CD4-positive, CD25-positive, alpha-beta regulatory T cell (primary cell): ENCODE data around the gene LRFN3. TPM values are rescaled to one million over a fixed set of nuclear protein-coding genes. Genes with fewer than 3 reads are reported as not detected.

Experiments used
- ATAC-seq, 2 donors: fragments of 150-1000 bp; cut with Tn5 transposase; one replicate each; pipeline ENCODE4 v1.10.0; 2021; ENCODE audit warnings: low read depth in 2 of 2, moderate number of reproducible peaks in 2 of 2, moderate library complexity in 1 of 2
- DNase-seq, 3 donors: peaks; one replicate each; pipeline versions ENCODE4 v3.0.0 to v3.0.0-alpha.2; 2012 to 2022; ENCODE audit warnings: mixed read lengths in 1 of 3
- H3K27ac ChIP-seq: one replicate; pipeline ENCODE4 v1.7.0; 2013; ENCODE audit warnings: mild to moderate bottlenecking, low read length; ENCODE audit not compliant: insufficient read depth, poor library complexity, severe bottlenecking
- H3K27me3 ChIP-seq: one replicate; pipeline ENCODE4 v1.7.0; 2013; ENCODE audit warnings: low read length; ENCODE audit not compliant: control insufficient read depth, insufficient read depth
- H3K36me3 ChIP-seq: one replicate; pipeline ENCODE4 v1.7.0; 2013; ENCODE audit warnings: mild to moderate bottlenecking, low read length, moderate library complexity; ENCODE audit not compliant: control insufficient read depth, insufficient read depth
- H3K4me1 ChIP-seq: 2 replicates; pipeline ENCODE4 v1.7.0; 2013; ENCODE audit warnings: mild to moderate bottlenecking, low read length; ENCODE audit not compliant: insufficient read depth, control insufficient read depth, poor library complexity, severe bottlenecking
- H3K4me3 ChIP-seq: one replicate; pipeline ENCODE4 v1.7.0; 2013; ENCODE audit warnings: low read depth, mild to moderate bottlenecking, low read length, moderate library complexity
- H3K9me3 ChIP-seq, 2 experiments: 1 replicate in 1 of 2; 2 replicates in 1 of 2; pipeline ENCODE4 v1.7.0; 2013; ENCODE audit warnings: low read length in 2 of 2, mild to moderate bottlenecking in 1 of 2, moderate library complexity in 1 of 2; ENCODE audit not compliant: control insufficient read depth in 2 of 2
- H3K27ac Mint-ChIP-seq, 3 donors: one replicate each; pipeline ENCODE4 v1.8.0; 2020 to 2022; ENCODE audit warnings: mild to moderate bottlenecking in 3 of 3, mixed read lengths in 3 of 3, moderate library complexity in 2 of 3
- H3K27me3 Mint-ChIP-seq: one replicate; pipeline ENCODE4 v1.8.0; 2022; ENCODE audit warnings: mild to moderate bottlenecking, mixed read lengths
- H3K36me3 Mint-ChIP-seq: one replicate; pipeline ENCODE4 v1.8.0; 2020; ENCODE audit warnings: mixed read lengths
- H3K4me1 Mint-ChIP-seq, 4 donors: one replicate each; pipeline ENCODE4 v1.8.0; 2020 to 2022; ENCODE audit warnings: mixed read lengths in 4 of 4, mild to moderate bottlenecking in 1 of 4
- H3K4me3 Mint-ChIP-seq, 4 donors: one replicate each; pipeline ENCODE4 v1.8.0; 2020 to 2022; ENCODE audit warnings: mild to moderate bottlenecking in 4 of 4, mixed read lengths in 4 of 4, moderate library complexity in 3 of 4
- H3K9me3 Mint-ChIP-seq, 7 donors: one replicate each; pipeline ENCODE4 v1.8.0; 2020 to 2022; ENCODE audit warnings: mixed read lengths in 7 of 7, mild to moderate bottlenecking in 3 of 7, moderate library complexity in 2 of 7
- polyA plus RNA-seq, 4 donors: library from polyadenylated mRNA; unstranded; fragments of 300-500 nt; fragmentation: Illumina TruSeq; gene quantifications; one replicate each; pipeline ENCODE4 v1.2.3, GENCODE V29; 2021
- total RNA-seq: library from RNA; stranded (reverse); gene quantifications from one replicate; pipeline ENCODE4 v1.2.3, GENCODE V29; 2022

LRFN3 gene
- total and polyA plus RNA-seq, 5 donors from 2014 or later, result 0.63 to 7.7 (median 0.94) TPM

GRCh38 chr19:35919306-35919705 is 16.9 kb upstream of the LRFN3 start:
- no peaks in the 10 kb centered on the region for H3K27me3 ChIP-seq
- Mint-ChIP-seq H3K27ac (no peak overlapping the region), H3K27me3 (peaks cover 8% of the 10 kb centered on the region), H3K36me3 (no peaks in the 10 kb centered on the region), H3K4me3 (no peak overlapping the region), H3K4me1 (peaks cover 0 to 3% (median 1%) of the 10 kb centered on the region in 4 donors), H3K9me3 (peaks cover 0 to 3% (median 0%) of the 10 kb centered on the region in 7 donors)
- no peak overlapping the region for H3K27ac ChIP-seq
- H3K36me3 ChIP-seq, result no peaks in the 10 kb centered on the region
- no peak overlapping the region for H3K4me3 ChIP-seq
- H3K4me1 ChIP-seq, result no peaks in the 10 kb centered on the region
- no peaks in the 10 kb centered on the region for H3K9me3 ChIP-seq
- ATAC-seq (no peak), DNase-seq (no peak)

- H3K27ac ChIP-seq, result no peak overlapping the region
- Mint-ChIP-seq H3K4me1 (peaks cover 0 to 7% (median 4%) of the 10 kb centered on the region in 4 donors), H3K36me3 (no peaks in the 10 kb centered on the region)
Observed at GRCh38 chr19:35921012-35921411, 15.2 kb upstream of the LRFN3 start.

DNA sequence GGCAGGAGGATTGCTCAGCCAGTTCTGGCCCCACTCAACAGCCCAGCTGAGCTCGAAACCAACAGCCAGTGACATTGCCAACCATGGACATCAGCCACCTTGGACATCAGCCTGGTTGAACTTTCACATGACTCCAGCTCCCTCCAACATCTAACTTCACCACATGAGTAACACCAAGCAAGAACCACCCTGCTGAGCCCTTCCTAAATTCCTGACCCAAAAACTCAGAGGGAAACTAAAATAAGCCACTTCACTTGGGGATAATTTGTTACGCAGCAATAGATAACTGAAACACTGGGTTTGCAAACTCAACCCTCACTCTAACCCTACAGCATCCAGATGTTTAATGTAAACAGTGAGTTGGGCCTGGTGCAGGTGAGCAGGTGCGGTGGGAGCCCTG is 10.7 kb upstream of the LRFN3 start:
- Mint-ChIP-seq H3K27me3 (peaks cover 8% of the 10 kb centered on the region), H3K27ac (no peak overlapping the region), H3K36me3 (no peaks in the 10 kb centered on the region), H3K4me1 (peaks cover 6 to 31% (median 18%) of the 10 kb centered on the region in 4 donors), H3K9me3 (peaks cover 0 to 5% (median 0%) of the 10 kb centered on the region in 7 donors), H3K4me3 (no peak overlapping the region)
- no peak for DNase-seq
- Histone ChIP-seq H3K4me1 (peaks cover 18% of the 10 kb centered on the region), H3K36me3 (no peaks in the 10 kb centered on the region), H3K27me3 (no peaks in the 10 kb centered on the region), H3K27ac (no peak overlapping the region), H3K4me3 (no peak overlapping the region), H3K9me3 (peaks cover 0 to 7% of the 10 kb centered on the region in 2 experiments)
- ATAC-seq, result no peak

More at GRCh38 chr19:35921012-35921411, 15.2 kb upstream of the LRFN3 start:
- H3K27me3 Mint-ChIP-seq, result peaks cover 8% of the 10 kb centered on the region
- peaks cover 0 to 4% (median 0%) of the 10 kb centered on the region in 7 donors for H3K9me3 Mint-ChIP-seq
- no peak for ATAC-seq
- H3K4me3 ChIP-seq, result no peak overlapping the region
- H3K27me3 ChIP-seq, result no peaks in the 10 kb centered on the region
- no peaks in the 10 kb centered on the region for H3K36me3 ChIP-seq
- H3K4me3 Mint-ChIP-seq, result no peak overlapping the region
- H3K9me3 ChIP-seq, result peaks cover 0 to 7% of the 10 kb centered on the region in 2 experiments
- no peaks in the 10 kb centered on the region for H3K4me1 ChIP-seq
- H3K27ac Mint-ChIP-seq, result no peak overlapping the region
- DNase-seq, result no peak

DNA sequence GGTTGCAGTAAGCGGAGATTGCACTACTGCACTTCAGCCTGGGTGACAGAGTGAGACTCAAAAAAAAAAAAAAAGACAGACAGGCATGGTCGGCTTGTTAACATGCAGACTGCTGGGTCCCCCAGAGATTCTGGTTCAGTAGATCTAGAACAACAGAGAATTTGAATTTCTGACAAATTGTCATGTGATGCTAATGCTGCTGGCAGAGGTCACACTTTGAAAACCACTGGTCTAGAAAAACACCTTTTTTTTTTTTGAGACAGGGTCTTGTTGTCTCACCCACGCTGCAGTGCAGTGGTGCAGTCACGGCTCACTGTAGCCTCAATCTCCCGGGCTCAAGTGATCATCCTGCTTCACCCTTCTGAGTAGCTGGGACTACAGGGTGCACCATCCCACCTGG is 7.7 kb upstream of the LRFN3 start:
- Mint-ChIP-seq H3K4me3 (peak overlapping the region in 1 of 4 donors; percentile 16), H3K9me3 (peaks cover 0 to 5% (median 0%) of the 10 kb centered on the region in 7 donors), H3K36me3 (no peaks in the 10 kb centered on the region), H3K4me1 (peaks cover 6 to 44% (median 26%) of the 10 kb centered on the region in 4 donors), H3K27me3 (peaks cover 3% of the 10 kb centered on the region), H3K27ac (peak overlapping the region in 2 of 3 donors; percentile 15 to 25)
- H3K4me3 ChIP-seq, result no peak overlapping the region
- H3K27ac ChIP-seq, result no peak overlapping the region
- H3K9me3 ChIP-seq, result peaks cover 0 to 7% of the 10 kb centered on the region in 2 experiments
- H3K4me1 ChIP-seq, result peaks cover 26% of the 10 kb centered on the region
- DNase-seq (no peak), ATAC-seq (no peak)
- H3K27me3 ChIP-seq, result no peaks in the 10 kb centered on the region
- H3K36me3 ChIP-seq, result no peaks in the 10 kb centered on the region

- no peaks in the 10 kb centered on the region for H3K36me3 Mint-ChIP-seq
- peak in 2 of 3 donors; percentile 49 to 77 for DNase-seq
- peaks cover 6 to 47% (median 26%) of the 10 kb centered on the region in 4 donors for H3K4me1 Mint-ChIP-seq
- H3K9me3 ChIP-seq, result peaks cover 0 to 7% of the 10 kb centered on the region in 2 experiments
- H3K36me3 ChIP-seq, result no peaks in the 10 kb centered on the region
- H3K9me3 Mint-ChIP-seq, result peaks cover 0 to 5% (median 0%) of the 10 kb centered on the region in 7 donors
- peak overlapping the region; percentile 85 to 93 (median 90) for H3K27ac Mint-ChIP-seq
- peak overlapping the region; percentile 77 for H3K4me3 ChIP-seq
- H3K27ac ChIP-seq, result peak overlapping the region; percentile 84
- H3K4me3 Mint-ChIP-seq, result peak overlapping the region; percentile 61 to 83 (median 75)
- no peaks in the 10 kb centered on the region for H3K27me3 Mint-ChIP-seq
- H3K4me1 ChIP-seq, result peaks cover 26% of the 10 kb centered on the region
- H3K27me3 ChIP-seq, result no peaks in the 10 kb centered on the region
- no peak for ATAC-seq
Observed at GRCh38 chr19:35929876-35930275, 6.3 kb upstream of the LRFN3 start.

GRCh38 chr19:35931161-35931873 is 4.9 kb upstream of the LRFN3 start:
- Mint-ChIP-seq H3K4me1 (peaks cover 6 to 57% (median 27%) of the 10 kb centered on the region in 4 donors), H3K36me3 (no peaks in the 10 kb centered on the region)

GRCh38 chr19:35931874-35932202 is 4.3 kb upstream of the LRFN3 start:
- Mint-ChIP-seq H3K4me3 (peak overlapping the region; percentile 46 to 86 (median 74)), H3K4me1 (peaks cover 6 to 56% (median 23%) of the 10 kb centered on the region in 4 donors), H3K27me3 (peaks cover 7% of the 10 kb centered on the region), H3K27ac (peak overlapping the region in 2 of 3 donors; percentile 90 to 93), H3K36me3 (no peaks in the 10 kb centered on the region), H3K9me3 (no peaks in the 10 kb centered on the region)
- ATAC-seq (peak in 1 of 2 donors; percentile 0), DNase-seq (no peak)
- Histone ChIP-seq H3K27ac (peak overlapping the region; percentile 84), H3K4me3 (no peak overlapping the region), H3K36me3 (no peaks in the 10 kb centered on the region), H3K9me3 (no peaks in the 10 kb centered on the region), H3K4me1 (peaks cover 40% of the 10 kb centered on the region), H3K27me3 (no peaks in the 10 kb centered on the region)

More at GRCh38 chr19:35931161-35931873, 4.9 kb upstream of the LRFN3 start:
- Histone ChIP-seq H3K4me3 (peak overlapping the region; percentile 82), H3K27me3 (no peaks in the 10 kb centered on the region), H3K36me3 (no peaks in the 10 kb centered on the region), H3K27ac (peak overlapping the region; percentile 84), H3K4me1 (peaks cover 36% of the 10 kb centered on the region), H3K9me3 (no peaks in the 10 kb centered on the region)
- Mint-ChIP-seq H3K4me3 (peak overlapping the region; percentile 46 to 86 (median 84)), H3K27ac (peak overlapping the region; percentile 72 to 93 (median 90)), H3K27me3 (peaks cover 7% of the 10 kb centered on the region), H3K9me3 (no peaks in the 10 kb centered on the region)
- DNase-seq, result peak; percentile 100
- ATAC-seq, result peak; percentile 97 to 99
